Activated CD8-positive, alpha-beta memory T cell treated with anti-CD3 and anti-CD28 coated beads for 48 hours (primary cell): Measurements from ENCODE around the gene BCAR1.
"Not testable (repeated sequence)": the region's sequence is repeated elsewhere in the genome, so short reads cannot be mapped to it uniquely, and the experiment has no call there.

ENCODE experiments used
- DNase-seq, 3 experiments: peaks; one replicate each; pipeline ENCODE4 v3.0.0-alpha.2; 2020; ENCODE audit warnings: low read depth in 2 of 3, low spot score in 2 of 3

BCAR1 gene

DNA sequence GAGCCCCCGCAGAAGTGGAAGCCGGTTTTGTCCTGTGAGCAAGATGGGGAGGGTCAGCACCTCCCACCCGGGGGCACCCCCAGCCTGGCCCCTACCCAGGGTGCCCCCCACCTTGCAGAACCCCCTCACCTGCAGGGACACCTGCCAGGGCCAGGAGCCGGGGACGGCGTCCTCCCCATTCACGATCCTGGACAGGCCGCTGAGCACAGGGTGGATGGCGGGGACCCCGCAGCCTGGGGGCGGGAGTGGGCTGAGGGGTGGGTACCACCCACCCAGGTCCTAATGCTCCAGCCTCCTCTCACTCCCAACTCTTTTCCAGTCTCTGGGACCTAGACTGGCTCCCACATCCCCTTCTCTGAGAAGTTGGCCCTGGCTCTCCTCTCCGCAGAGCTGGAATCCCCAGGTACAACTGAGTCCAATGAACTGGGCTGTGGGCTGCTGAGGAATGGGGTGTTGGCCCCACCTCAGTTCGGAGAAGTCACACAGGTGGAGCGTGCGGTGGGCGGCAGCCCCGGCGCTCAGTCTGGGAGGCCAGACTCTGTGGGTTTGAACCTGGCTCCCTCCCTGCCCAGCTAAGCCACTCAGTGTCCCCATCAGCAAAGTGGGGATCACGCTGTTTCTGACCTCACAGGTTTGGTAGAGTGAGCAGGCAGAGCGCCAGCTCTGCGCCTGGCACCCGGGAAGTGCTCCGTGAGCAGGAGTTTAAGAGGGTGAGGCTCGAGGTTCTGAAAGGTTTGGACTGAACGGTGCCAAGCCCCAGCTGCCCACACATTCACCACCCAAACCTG lies 45.3 kb downstream of the BCAR1 start:
- not testable (repeated sequence) for DNase-seq

GRCh38 chr16:75205438-75205837 lies 46.0 kb downstream of the BCAR1 start:
- DNase-seq: not testable (repeated sequence)

- not testable (repeated sequence) for DNase-seq
These were observed 46.5 kb downstream of the BCAR1 start for GRCh38 chr16:75204905-75205304.

- DNase-seq: no peak
These were observed 47.0 kb downstream of the BCAR1 start for GRCh38 chr16:75204410-75204758.

- no peak for DNase-seq
These were observed 47.6 kb downstream of the BCAR1 start for GRCh38 chr16:75203667-75204409.

DNA sequence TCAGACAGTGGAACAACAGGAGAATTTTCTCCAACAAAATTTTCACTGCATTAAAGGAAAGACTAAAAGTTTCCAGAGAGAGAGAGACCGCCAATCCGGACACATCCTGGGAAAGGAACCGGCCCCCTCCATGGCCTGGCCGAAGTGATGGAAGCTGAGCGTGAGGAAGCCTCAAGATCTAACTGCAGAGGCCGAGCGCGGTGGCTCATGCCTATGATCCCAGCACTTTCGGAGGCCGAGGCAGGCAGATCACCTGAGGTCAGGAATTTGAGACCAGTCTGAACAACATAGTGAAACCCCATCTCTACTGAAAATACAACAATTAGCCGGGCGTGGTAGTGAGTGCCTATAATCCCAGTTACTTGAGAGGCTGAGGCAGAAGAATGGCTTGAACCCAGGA lies 48.3 kb downstream of the BCAR1 start:
- no peak for DNase-seq

DNA sequence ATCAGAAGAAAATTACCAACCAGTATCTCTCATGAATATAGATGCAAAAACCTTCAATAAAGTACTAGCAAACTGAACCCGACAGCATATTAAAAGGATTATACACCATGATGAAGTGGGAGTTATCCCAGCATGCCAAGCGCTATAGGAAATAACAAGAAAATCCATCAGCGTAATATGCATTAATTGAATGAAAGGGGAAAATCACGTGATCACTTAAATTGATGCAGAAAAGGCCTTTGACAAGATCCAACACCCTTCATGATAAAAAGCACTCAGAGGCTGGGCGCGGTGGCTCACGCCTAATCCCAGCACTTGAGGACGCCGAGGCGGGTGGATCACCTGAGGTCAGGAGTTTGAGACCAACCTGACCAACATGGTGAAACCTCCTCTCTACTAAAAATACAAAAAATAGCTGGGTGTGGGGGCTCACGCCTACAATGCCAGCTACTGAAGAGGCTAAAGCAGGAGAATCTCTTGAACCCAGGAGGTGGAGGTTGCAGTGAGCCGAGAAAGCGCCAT lies 49.3 kb downstream of the BCAR1 start:
- DNase-seq: no peak

- DNase-seq: no peak
These were observed 53.3 kb downstream of the BCAR1 start for GRCh38 chr16:75198135-75198600.

DNA sequence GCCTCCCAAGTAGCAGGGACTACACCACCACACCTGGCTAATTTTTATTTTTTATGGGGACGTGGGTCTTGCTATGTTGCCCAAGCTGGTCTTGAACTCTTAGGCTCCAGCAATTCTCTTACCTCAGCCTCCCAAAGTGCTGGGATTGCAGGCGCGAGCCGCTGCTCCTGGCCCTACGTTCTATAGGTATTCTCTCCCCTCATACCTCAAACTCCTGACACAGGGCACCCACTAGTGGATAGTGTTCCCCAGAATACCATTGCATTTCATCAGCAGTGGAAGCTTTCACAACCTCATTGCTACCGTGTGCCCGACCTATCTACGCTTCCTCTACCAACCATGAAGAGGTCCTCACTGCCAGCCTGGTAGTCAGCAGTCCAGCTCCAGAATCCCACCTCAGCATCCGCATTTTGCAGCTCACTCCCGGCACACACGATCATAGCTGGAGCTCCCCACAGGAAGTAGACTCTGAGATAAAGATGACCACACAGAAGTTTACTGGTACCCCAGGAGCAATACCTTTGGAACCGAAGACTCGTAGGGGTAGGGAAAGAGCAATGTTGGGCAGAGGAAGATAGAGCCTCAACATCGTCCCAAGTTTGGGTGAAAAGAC lies 53.8 kb downstream of the BCAR1 start:
- DNase-seq: no peak

DNA sequence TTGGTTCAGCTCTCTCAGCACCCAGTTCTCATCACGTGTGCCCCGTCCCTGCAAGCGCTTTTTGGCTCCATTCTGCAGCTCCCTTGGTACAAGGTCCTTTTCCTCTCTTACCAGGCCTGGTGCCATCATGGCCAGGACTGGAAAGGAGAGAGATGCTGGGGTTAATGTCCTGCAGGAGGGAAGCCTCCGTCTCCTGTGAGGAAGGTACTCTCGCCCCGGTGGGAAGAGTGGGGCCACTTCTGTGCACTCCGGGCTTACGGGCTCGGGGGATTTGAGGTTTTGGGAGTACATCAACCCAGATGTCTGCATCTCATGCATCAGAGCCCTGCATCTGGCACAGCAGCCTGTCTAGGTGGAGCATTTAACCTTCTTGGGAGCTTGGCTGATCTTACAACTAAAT lies 54.6 kb downstream of the BCAR1 start:
- DNase-seq: no peak

DNA sequence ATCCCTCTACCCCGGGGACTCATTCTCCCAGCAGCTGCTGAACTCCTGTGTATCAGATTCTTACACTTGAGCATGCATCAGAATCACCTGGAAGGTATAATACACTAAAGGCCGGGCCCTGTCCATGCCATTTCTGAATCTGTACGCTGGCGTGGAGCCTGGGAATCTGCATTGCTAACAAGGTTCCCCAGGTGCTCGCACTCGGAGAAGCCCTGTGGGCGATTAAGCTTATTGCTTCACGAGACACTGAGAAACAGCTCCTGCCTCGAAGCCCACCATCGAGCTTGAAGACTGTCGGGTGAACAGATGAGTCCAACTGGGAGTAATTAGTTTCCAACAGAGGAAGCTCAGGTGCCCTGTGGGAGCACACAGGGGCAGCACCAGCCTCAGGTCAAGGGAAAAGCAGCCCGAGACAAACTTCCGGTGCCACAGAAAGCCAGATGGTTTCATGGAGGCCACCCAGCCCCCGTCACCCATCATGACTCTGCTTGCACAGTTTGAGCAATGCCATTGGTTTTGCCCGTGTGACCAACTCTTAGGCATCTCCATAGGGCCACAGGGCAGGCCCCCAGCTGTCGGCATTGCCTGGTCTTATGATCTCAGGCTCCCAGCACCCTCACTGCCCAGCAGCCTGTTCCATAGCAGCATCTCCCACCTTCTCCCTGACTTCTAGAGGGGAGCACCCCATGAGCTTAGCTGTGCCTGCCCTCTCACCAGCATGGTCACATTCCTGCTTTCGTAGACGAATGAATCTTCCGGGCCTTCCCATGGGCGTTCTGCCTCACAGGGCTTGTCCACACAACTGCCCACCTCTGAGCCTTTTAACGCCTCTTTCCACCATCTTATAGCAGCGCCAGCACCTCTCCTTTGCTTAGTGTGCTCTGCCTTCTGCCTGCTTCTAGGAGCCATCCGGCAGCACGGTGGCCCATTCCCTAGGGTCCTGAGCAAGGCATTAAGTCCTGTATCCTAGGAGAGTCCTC lies 55.3 kb downstream of the BCAR1 start:
- no peak for DNase-seq

DNA sequence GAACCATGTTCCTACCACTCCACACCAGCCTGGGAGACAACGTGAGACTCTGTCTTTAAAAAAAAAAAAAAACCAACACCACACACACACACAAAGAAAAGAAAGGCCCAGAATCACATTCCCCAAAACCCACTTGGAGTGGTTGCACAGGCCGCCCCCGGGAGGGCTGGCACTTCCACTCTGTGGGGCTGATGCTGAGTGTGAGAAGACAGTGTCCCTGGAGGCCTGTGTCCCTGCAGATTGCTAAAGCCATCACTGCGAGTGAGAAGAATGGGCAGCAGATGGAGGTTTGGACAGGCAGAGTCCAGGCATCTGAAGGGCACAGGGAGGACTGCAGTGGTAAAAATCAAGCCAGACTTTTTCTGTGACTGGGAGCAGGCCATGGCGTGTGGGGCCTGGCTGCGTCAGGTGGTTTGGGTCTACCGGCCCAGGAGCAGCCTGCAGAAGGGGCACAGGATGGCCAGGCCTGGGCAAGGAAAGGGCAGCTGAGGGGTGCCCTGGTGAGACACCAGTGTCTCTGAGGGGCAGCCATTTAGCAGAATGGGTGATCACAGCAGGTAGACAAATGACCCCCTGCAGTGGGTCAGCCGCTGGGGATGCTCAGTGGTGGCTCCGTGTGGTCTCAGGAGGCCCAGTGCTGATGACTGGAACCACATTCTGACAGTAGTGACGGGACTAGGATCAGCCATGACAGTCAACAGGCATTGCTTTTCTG lies 57.5 kb downstream of the BCAR1 start:
- no peak for DNase-seq

- no peak for DNase-seq
These were observed 58.2 kb downstream of the BCAR1 start for GRCh38 chr16:75193265-75193650.

- no peak for DNase-seq
These were observed 58.7 kb downstream of the BCAR1 start for GRCh38 chr16:75192606-75193264.

GRCh38 chr16:75189638-75190245 lies 61.7 kb downstream of the BCAR1 start:
- no peak for DNase-seq

- no peak for DNase-seq
These were observed 62.5 kb downstream of the BCAR1 start for GRCh38 chr16:75188832-75189477.

- DNase-seq: no peak
These were observed 69.8 kb downstream of the BCAR1 start for GRCh38 chr16:75181630-75182029.

GRCh38 chr16:75179208-75179607 lies 72.2 kb downstream of the BCAR1 start:
- no peak for DNase-seq
